Testis (tissue), 2 donors: ENCODE results near the gene CACNB3.

Source experiments
- CTCF ChIP-seq, 3 experiments: fragments of 450-650 bp in 2 of 3; fragments of 200-600 bp in 1 of 3; sonication (generic) in 1 of 3; IDR thresholded peaks; one replicate each; pipeline ENCODE4 v1.5.1; 2016 to 2019; ENCODE audit warnings: antibody characterized with exemption in 3 of 3, mild to moderate bottlenecking in 2 of 3, moderate library complexity in 1 of 3
- POLR2A ChIP-seq: fragments of 450-650 bp; IDR thresholded peaks from one replicate; pipeline ENCODE4 v1.6.1; 2017; ENCODE audit warnings: antibody characterized with exemption, mild to moderate bottlenecking, moderate library complexity

- TF ChIP-seq CTCF (IDR thresholded peaks at IDR 0.05) (no peak), POLR2A (no peak)
These were observed 36.2 kb downstream of the CACNB3 start for GRCh38 chr12:48854488-48854887.
